ENCODE measurements around the gene HSFX2.
"Not testable (repeated sequence)": the region's sequence is repeated elsewhere in the genome, so short reads cannot be mapped to it uniquely, and the experiment has no call there.

Gene HSFX2

GRCh38 chrX:149585631-149586030 lies 9.5 kb downstream of the HSFX2 start:
- not testable (repeated sequence) for DNase-seq

GRCh38 chrX:149573456-149573855 lies 21.7 kb downstream of the HSFX2 start:
- not testable (repeated sequence) for DNase-seq

GRCh38 chrX:149572743-149573142 lies 22.4 kb downstream of the HSFX2 start:
- no peak for DNase-seq

GRCh38 chrX:149571770-149572169 lies 23.3 kb downstream of the HSFX2 start:
- DNase-seq, result no peak

GRCh38 chrX:149570668-149571067 lies 24.4 kb downstream of the HSFX2 start:
- no peak for DNase-seq

- DNase-seq, result no peak
Observed at GRCh38 chrX:149569770-149570169, 25.3 kb downstream of the HSFX2 start.

- no peak for DNase-seq
Observed at GRCh38 chrX:149568701-149569296, 26.3 kb downstream of the HSFX2 start.

GRCh38 chrX:149567621-149568417 lies 27.3 kb downstream of the HSFX2 start:
- no peak for DNase-seq

- no peak for DNase-seq
Observed at GRCh38 chrX:149563359-149563758, 31.8 kb downstream of the HSFX2 start.

- DNase-seq, result not testable (repeated sequence)
Observed at GRCh38 chrX:149555251-149555650, 39.9 kb downstream of the HSFX2 start.

GRCh38 chrX:149551939-149552248 lies 43.2 kb downstream of the HSFX2 start:
- not testable (repeated sequence) for DNase-seq

GRCh38 chrX:149551245-149551938 lies 43.7 kb downstream of the HSFX2 start:
- DNase-seq, result not testable (repeated sequence)

- not testable (repeated sequence) for DNase-seq
Observed at GRCh38 chrX:149550454-149550853, 44.7 kb downstream of the HSFX2 start.

- DNase-seq, result not testable (repeated sequence)
Observed at GRCh38 chrX:149549701-149550100, 45.4 kb downstream of the HSFX2 start, which contains the start of gene HSFX3. Gene HSFX3, minus strand, starts transcription at chrX:149549924. Its CDS starts 72 bp downstream, at chrX:149549852.

GRCh38 chrX:149547782-149548181 lies 47.3 kb downstream of the HSFX2 start:
- not testable (repeated sequence) for DNase-seq

- DNase-seq, result not testable (repeated sequence)
Observed at GRCh38 chrX:149546962-149547361, 48.2 kb downstream of the HSFX2 start.

GRCh38 chrX:149545545-149546543 lies 49.3 kb downstream of the HSFX2 start:
- DNase-seq, result not testable (repeated sequence)

All from SHP77 treated with DMSO at 0.1 percent for 48 hours (cell line).